ENCODE measurements around the gene SH2D7.

GRCh38 chr15:78110096-78110495 is 17.7 kb downstream of the SH2D7 start:
- no peak for TF ChIP-seq ARNTL (CRISPR knock-in tag; IDR thresholded peaks at IDR 0.05; ENCODE audit: borderline replicate concordance, low read depth)
- TF ChIP-seq TCF4 (CRISPR knock-in tag; IDR thresholded peaks at IDR 0.05; ENCODE audit: borderline replicate concordance) = no peak
- TF ChIP-seq SNAI2 (CRISPR knock-in tag; IDR thresholded peaks at IDR 0.05) = no peak
- no peak for TF ChIP-seq TSHZ2 (CRISPR knock-in tag; IDR thresholded peaks at IDR 0.05)
- TF ChIP-seq RARB (CRISPR knock-in tag; IDR thresholded peaks at IDR 0.05) = no peak
